GM19468 (cell line): ENCODE data around the gene PET100.
"Not testable (repeated sequence)": the region's sequence is repeated elsewhere in the genome, so short reads cannot be mapped to it uniquely, and the experiment has no call there.

Experiments
- ATAC-seq: cut with Tn5 transposase; IDR thresholded peaks from one replicate; pipeline ENCODE4 v1.9.1; 2021; ENCODE audit warnings: mild to moderate bottlenecking, moderate library complexity, moderate number of reproducible peaks; ENCODE audit not compliant: unreplicated experiment; ENCODE audit errors: extremely low read depth

PET100 gene

DNA sequence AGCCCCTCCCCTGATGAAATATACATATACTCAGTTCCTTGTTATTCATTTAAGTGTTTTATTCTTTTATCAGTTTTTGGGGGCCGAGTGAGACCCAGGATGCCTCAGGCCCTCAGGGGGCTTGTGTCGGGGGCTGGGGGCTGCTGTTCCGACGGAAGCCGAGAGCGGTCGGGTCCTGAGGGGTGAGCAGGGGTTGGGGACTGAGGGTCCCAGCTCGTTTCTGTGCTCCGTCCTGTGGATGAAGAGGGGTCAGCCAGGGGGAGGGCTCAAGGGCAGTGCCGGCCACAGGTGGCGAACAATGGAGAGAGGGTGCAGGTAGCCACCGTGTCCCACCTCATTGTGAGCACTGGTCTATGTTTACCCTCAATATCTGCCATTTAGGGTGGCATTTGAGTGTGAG, 2.0 kb downstream of the PET100 start:
- no peak for ATAC-seq

DNA sequence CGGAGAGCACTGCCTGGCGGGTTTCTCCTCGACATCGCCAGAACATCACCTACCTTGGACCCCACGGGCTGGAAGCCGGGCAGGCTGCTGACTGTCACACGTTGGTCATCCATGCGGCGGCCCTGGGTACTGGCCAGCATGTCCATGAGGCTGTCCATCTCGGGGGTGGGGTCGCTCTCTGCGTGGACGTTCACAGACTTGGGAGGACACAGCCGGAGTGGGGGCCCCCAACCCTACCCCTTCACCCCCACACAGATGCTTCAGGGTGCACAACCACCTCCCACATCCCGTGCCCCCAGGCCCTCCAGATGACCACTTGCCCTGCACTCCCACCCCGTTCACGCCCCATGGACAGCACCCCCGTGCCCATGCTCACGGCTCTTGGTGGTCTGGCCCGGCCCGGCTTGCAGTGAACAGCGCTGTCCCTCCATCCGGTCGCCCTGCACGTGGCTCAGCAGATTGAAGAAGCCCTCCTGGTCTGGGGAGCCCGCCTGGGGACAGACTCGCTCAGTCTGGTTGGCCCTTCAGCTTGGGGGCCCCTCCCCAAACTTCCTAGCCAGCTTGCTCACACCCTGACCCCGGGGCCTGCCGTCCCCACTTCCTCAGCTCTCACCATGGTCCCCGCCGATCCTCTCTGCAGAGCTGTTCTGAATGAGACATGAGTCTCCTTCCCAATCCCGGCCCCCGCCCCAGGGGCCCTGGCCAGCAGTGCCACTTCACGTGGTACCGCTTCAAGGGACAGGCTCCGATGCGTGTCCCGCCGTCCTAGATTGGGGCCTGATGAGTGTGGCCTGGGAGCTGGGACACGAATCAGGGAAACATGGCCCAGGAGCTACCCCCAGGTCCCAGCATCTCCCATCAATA, 3.0 kb downstream of the PET100 start:
- ATAC-seq, result no peak

DNA sequence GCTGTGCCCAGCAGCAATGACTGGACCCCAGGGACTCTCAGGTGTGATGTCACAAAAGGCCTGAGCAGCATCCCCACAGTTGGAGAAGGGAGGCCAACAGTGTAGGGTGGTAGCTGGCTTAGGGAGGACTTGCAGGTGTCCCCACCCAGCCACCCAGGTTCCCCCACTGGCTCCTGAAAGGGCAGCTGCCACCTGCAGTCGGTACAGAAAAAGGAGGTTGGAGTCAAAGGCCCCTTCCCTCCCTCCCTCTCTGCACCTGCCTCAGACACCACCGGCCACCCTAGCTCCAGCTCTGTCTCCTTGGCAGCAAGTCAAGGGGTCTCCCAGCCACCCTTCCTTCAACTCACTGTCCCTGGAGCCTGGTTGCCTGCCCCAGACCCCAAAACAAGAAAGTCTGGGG, 4.1 kb downstream of the PET100 start, which contains the start of gene PCP2:
PCP2 (minus strand) TSS at position 22 of the 400 bp plus-strand sequence. CDS start 262 bp downstream, outside the sequence.
- no peak for ATAC-seq

DNA sequence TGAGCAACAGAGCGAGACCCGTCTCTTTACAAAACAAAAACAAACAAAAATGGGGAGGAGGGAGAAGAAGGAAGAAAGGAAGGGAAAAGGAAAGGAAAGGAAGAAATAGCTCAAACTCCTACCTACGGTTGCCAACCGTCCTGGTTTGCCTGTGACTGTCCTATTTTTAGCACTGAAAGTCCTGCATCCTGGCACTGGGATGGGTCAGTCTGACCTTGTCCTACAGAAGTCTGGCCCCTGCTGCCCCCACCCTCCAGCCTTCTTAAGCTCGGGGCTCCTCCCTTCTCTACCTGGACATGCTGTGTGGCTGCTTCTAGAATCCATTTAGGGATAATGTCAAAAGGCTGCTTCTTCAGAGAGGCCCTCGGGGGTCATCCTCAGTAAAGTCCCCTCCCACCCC, 6.1 kb downstream of the PET100 start:
- ATAC-seq, result no peak

DNA sequence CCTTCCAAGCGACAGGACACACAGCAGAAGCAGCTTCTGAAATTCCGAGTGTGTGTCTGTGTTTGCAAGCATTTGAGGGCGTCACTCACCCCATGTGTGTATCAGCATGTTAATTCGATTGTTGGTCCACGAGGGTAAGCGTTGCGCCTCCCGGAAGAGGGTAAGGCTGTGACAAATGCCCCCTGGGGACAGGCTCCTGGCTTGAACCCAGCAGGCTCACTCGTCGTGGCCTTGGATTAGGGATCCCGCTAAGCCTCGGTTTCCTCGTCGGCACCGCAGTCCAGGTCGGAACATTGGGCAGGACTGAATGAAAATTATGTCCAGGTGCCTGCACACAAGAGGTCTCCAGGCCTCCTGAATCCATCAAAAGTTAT, 6.7 kb downstream of the PET100 start:
- no peak for ATAC-seq

DNA sequence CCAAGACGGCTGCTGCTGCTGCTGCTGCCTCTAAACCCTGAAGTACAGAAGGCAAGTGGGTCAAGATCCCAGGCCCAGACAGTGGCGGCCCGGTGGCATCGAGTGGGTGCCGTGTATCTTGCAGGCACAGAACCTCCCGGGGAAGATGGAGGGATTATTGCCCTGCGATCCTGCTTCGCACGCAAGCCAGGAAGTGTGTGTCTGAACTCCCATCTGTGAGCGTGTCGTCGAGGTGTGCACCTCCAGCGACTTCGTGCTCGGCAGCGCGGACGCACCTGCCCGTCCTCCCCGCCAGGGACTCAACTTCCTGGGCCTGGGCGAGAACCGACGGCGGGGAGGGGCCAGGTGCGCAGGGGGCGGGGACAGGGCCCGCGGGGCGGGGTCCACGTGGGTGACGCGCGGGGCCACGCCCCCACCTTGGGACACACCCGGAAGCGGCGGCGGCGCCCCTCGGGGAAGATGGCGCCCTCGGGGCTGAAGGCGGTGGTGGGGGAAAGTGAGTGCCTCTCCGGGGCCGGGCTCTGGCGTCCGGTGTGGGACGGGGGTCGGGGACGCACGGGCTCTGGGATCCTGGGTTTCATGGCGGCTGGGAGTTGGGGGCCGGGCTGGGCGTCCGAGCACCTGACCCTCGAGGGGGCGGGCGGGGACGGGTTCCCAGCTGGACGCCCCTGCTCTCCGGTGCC, 7.2 kb downstream of the PET100 start, which contains the start of gene STXBP2:
STXBP2 (plus strand) TSS at position 420 of the 683 bp plus-strand sequence; CDS start at position 460, 40 bp downstream.
- no peak for ATAC-seq

DNA sequence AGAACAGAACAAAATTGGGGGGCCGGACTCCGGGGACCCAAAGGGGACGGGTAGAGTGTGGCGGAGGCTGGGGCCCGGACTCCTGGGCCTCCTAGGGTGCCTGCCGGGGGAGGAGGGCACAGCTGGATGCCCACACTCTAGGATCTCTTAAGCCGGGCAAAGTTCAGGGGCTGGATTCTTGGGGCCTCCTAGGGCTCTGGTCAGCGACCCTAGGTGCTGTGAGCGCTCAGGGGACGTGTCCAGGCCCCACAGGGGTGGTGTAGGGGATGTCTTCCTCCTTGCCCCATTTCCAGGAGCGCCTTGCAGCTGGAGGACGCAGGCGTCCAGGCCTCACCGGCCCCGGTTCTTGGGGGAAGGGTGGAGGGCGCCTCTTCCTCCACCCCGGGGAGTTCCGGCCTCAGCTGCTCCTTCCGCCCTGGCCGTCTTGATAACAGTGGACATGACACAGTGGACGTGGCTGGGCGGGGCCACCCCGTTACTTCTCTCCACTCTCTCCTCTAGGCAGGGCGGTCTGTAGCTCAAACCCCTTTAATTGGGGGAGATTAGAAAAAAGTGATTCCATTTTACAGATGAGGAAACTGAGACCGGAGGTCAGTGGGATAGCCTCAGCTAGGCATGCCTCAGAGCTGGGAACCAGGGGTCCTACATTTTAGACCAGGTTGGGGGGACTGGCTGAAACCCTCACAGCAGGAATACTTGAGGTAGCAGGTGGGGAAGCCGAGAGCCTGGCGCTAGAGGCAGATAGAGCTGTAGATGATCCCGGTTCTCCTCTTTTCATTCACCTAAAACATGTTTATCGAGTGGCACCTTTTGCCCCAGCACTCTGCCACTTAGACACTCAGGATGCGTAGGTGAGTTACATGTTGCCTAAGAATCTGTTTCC, 8.0 kb downstream of the PET100 start:
- ATAC-seq, result no peak

DNA sequence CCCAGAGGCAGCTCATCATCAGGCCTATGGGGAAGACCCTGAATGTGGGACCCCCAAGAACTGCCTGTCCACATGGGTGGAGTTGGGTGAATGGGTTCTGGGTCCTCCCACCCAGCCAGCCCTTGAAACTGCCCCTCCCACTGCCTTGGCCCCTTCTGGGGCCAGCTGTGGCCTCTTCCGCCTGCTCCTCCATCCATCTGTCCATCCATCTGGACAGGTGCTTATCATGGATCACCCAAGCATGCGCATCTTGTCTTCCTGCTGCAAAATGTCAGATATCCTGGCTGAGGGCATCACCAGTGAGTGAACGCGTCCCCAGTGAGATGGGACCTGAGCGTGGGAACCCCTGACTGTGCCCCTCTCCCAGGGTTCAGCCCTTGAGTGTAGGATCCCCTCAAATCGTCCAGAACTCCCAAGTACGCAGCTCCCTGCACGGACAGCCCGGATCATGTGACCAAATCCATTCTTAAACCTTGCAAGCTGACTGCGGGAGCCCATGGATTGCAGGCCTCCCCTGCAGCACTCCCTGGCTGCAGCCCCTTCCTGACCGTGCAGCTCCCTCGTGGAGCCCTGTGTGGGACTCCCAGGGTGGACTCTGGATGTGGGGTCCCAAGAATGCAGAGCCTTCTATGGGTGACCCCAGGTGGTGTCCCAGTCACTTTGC, 9.3 kb downstream of the PET100 start:
- no peak for ATAC-seq

DNA sequence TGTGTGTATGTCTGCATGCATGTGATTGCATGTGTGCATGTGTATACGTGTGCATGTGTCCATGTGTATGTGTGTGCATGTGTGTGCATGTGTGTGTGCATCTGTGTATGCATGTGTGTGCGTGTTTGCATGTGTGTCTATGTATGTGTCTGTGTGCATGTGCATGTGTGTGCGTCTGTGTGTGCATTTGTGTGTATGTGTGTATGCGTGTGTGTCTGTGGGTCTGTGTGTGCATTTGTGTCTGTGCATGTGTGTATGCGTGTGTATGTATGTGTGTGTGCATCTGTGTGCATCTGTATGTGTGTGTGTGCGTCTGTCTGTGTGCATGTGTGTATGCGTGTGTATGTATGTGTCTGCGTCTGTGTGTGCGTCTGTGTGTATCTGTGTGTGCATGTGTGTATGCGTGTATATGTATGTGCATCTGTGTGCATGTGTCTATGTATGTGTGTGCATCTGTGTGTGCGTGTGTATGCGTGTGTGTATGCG, 10.3 kb downstream of the PET100 start:
- no peak for ATAC-seq

DNA sequence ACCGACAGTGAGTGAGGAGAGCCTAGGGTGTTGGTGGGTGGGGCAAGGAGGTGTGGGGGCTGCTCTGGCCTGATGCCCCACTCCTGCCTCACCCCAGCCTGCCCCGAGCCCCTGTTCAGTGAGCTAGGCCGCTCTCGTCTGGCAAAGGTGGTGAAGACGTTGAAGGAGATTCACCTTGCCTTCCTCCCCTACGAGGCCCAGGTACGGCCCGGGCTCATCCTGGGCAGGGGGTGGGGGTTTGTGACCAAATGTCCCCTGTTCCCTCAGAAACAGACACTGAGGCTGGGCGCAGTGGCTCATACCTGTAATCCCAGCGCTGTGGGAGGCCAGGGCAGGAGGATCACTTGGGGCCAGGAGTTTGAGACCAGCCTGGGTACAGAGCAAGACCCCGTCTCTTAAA, 11.2 kb downstream of the PET100 start:
- no peak for ATAC-seq

DNA sequence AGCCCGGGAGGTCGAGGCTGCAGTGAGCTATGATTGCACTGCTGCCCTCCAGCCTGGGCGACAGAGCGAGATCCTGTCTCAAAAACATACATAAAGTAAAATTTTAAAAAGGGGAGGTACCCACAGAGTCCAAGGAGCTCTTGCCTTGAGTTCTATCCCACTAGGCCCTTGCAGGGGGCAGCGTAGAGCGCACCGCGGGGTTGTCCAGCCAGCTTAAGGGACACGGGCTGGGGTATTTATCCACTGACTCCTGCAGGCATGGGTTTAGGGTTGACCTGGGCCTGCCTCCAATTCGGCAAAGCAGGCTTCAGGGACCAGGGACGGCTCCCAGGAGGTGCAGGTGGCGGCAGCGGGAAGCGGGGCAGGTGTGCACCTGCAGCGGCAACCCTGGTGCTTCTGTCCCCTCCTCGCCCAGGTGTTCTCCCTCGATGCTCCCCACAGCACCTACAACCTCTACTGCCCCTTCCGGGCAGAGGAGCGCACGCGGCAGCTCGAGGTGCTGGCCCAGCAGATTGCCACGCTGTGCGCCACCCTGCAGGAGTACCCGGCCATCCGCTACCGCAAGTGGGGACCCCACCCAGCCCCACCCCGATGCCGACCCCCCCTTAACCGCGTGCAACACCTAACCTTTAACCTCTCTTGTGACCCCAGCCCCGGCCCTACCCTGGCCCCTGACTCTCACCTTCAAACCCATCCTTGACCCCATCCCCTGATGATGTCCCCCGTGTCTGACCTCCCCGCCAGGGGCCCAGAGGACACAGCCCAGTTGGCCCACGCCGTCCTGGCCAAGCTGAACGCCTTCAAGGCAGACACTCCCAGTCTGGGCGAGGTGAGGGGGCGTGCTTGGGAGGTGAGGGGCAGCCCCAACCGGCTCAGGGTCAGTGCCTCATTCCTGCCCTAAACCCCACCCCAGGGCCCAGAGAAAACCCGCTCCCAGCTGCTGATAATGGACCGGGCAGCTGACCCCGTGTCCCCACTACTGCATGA, 12.0 kb downstream of the PET100 start:
- no peak for ATAC-seq

DNA sequence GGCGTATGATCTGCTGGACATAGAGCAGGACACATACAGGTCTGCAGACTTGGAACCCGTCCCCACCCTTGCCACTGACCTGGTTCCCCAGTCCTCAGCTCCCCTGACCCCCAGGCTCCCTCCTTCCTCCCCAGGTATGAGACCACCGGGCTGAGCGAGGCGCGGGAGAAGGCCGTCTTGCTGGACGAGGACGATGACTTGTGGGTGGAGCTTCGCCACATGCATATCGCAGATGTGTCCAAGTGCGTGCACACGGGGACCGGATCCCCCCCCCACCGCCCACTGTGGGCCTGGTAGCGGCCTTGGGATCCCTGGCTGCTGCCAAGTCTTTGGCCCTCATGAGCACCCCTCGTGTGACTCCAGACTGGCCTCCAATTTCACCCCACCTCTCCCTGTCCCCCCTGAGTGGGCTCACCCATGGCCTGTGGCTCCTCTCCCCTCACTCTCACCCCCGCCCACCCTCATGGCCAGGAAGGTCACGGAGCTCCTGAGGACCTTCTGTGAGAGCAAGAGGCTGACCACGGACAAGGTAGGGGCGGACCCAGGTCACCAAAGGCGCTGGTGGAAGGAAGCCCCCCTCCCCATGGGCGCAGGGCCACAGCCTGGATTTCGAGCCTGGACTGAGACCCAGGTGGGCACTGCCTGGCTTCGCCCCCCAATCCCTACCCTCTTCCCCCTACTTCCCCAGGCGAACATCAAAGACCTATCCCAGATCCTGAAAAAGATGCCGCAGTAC, 12.9 kb downstream of the PET100 start:
- no peak for ATAC-seq

DNA sequence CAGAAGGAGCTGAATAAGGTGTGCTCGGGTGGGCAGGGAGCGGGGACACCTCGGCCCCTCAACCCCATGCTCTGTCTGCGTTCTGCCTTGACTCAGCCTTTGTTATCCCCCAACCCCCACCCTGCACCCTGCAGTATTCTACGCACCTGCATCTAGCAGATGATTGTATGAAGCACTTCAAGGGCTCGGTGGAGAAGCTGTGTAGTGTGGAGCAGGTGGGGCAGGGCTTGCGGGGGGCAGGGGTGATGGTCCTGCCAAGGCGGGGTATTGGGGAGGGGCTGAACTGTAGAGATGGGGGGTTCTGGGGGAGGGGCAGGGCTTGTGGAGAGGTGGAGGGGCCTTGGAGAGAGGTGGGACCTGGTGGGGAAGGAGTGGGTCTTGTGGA, 13.4 kb downstream of the PET100 start:
- no peak for ATAC-seq

DNA sequence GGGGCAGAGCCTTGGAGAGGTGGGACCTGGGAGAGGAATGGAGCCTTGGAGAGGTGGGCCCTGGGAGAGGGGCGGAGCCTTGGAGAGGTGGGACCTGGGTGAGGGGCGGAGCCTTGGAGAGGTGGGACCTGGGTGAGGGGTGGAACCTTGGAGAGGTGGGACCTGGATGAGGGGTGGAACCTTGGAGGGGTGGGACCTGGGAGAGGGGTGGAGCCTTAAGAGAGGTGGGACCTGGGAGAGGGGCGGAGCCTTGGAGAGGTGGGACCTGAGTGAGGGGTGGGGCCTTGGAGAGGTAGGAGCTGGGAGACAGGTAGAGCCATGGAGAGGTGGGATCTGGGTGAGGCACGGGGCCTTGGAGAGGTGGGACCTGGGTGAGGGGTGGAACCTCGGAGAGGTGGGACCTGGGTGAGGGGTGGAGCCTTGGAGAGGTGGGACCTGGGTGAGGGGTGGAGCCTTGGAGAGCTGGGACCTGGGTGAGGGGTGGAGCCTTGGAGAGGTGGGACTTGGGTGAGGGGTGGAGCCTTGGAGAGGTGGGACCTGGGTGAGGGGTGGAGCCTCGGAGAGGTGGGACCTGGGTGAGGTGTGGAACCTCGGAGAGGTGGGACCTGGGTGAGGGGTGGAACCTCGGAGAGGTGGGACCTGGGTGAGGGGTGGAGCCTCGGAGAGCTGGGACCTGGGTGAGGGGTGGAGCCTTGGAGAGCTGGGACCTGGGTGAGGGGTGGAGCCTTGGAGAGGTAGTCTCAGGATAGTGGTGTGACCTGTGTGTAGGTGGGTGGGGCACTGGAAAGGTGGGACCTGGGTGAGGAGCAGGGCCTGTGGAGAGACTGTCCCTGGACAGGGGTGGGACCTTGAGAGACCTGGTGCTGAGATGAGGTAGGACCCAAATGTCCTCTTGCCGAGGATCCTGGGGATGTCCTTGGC, 14.3 kb downstream of the PET100 start:
- ATAC-seq, result not testable (repeated sequence)

DNA sequence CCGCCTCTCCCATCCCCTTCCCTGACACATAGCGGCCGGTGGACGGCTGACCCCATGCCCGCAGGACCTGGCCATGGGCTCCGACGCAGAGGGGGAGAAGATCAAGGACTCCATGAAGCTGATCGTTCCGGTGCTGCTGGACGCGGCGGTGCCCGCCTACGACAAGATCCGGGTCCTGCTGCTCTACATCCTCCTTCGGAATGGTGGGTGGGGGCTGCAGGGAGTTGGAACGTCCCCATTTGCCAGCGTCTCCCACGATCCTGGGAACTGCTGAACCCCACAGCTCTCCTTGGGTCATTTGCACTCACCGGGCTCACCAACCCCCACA, 14.9 kb downstream of the PET100 start:
- ATAC-seq, result no peak

DNA sequence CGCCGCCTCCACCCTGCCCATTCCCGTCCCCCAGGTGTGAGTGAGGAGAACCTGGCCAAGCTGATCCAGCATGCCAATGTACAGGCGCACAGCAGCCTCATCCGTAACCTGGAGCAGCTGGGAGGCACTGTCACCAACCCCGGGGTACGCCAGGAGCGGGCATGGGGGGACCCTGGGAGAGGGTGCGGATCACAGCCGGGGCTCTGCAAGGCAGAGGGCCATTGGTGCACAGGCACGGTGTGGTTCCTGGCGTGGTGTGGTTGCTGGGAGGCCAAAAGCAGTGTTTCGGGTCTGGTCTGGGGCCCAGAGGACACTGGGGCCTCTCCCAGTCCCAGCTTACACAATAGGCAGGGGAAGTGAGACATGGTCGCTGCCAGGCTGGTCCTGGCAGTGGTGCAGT, 15.6 kb downstream of the PET100 start:
- ATAC-seq, result no peak
